GM23338 (cell line): Measurements from ENCODE around the gene TMIGD3.

Source experiments
- EZH2 ChIP-seq: fragments of 200-600 bp; sonication (generic); IDR thresholded peaks from one replicate; pipeline ENCODE4 v1.8.0; 2017; ENCODE audit warnings: antibody characterized with exemption, mild to moderate bottlenecking, low read depth; ENCODE audit not compliant: unreplicated experiment
- POLR2AphosphoS5 ChIP-seq: IDR thresholded peaks from 2 replicates; pipeline ENCODE4 v1.6.1; 2016; ENCODE audit warnings: antibody characterized with exemption, low read depth
- REST ChIP-seq: IDR thresholded peaks from one replicate; pipeline ENCODE4 v1.6.1; 2018; ENCODE audit warnings: antibody characterized with exemption; ENCODE audit not compliant: unreplicated experiment
- TF ChIP-seq, protein P1 (sequence below), 2 experiments: fragments of 200-600 bp in 1 of 2; sonication (generic) in 1 of 2; conservative IDR thresholded peaks; 2 replicates each; pipeline versions ENCODE4 v1.5.1 to v1.6.1; 2016 to 2017; ENCODE audit warnings: antibody characterized with exemption in 2 of 2, low read depth in 2 of 2, mild to moderate bottlenecking in 2 of 2, moderate library complexity in 1 of 2

GRCh38 chr1:111517469-111518225, 14.2 kb upstream of the TMIGD3 start:
- TF ChIP-seq REST (no peak), EZH2 (no peak), POLR2AphosphoS5 (no peak)
- TF ChIP-seq, protein P1, sequence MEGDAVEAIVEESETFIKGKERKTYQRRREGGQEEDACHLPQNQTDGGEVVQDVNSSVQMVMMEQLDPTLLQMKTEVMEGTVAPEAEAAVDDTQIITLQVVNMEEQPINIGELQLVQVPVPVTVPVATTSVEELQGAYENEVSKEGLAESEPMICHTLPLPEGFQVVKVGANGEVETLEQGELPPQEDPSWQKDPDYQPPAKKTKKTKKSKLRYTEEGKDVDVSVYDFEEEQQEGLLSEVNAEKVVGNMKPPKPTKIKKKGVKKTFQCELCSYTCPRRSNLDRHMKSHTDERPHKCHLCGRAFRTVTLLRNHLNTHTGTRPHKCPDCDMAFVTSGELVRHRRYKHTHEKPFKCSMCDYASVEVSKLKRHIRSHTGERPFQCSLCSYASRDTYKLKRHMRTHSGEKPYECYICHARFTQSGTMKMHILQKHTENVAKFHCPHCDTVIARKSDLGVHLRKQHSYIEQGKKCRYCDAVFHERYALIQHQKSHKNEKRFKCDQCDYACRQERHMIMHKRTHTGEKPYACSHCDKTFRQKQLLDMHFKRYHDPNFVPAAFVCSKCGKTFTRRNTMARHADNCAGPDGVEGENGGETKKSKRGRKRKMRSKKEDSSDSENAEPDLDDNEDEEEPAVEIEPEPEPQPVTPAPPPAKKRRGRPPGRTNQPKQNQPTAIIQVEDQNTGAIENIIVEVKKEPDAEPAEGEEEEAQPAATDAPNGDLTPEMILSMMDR (conservative IDR thresholded peaks at IDR 0.05; ENCODE audit: low read depth in 2 of 2), result no peak
